Measurements from ENCODE around the gene RASSF4.

Gene RASSF4

DNA sequence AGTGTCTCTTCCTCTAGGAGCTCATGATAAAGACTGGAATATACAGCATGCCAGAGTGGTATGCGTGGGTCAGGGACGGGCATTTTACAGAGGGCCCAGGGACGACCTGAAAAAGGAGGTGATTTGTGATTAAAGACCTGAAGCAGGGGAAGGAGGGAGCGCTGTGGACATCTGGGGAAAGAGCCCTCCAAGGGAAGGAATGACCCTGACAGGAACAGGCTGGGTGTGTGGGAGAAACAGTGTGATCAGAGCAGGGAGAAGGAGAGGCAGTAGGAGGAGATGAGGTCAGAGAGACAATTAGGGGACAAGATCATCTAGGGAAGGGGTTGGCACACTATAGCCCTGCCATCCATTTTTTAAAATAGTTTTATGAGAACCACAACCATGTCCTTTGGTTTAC is 3.4 kb upstream of the RASSF4 start:
- in situ Hi-C loops (cut with HindIII; ENCODE audit: low pct_ligation_motif_present, low sequenced_read_pairs): no loop called here
- no peak overlapping the region for H3K4me3 ChIP-seq (ENCODE audit: low read depth, low read length)
- no peak overlapping the region for H3K27ac ChIP-seq
- DNase-seq: no peak
- no peaks in the 10 kb centered on the region for H3K36me3 ChIP-seq (replicated peaks)
- TF ChIP-seq, protein P1, sequence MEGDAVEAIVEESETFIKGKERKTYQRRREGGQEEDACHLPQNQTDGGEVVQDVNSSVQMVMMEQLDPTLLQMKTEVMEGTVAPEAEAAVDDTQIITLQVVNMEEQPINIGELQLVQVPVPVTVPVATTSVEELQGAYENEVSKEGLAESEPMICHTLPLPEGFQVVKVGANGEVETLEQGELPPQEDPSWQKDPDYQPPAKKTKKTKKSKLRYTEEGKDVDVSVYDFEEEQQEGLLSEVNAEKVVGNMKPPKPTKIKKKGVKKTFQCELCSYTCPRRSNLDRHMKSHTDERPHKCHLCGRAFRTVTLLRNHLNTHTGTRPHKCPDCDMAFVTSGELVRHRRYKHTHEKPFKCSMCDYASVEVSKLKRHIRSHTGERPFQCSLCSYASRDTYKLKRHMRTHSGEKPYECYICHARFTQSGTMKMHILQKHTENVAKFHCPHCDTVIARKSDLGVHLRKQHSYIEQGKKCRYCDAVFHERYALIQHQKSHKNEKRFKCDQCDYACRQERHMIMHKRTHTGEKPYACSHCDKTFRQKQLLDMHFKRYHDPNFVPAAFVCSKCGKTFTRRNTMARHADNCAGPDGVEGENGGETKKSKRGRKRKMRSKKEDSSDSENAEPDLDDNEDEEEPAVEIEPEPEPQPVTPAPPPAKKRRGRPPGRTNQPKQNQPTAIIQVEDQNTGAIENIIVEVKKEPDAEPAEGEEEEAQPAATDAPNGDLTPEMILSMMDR (IDR thresholded peaks at IDR 0.05; ENCODE audit: low read depth, low read length, missing control alignments): no peak
- H3K27me3 ChIP-seq (replicated peaks): no peaks in the 10 kb centered on the region

DNA sequence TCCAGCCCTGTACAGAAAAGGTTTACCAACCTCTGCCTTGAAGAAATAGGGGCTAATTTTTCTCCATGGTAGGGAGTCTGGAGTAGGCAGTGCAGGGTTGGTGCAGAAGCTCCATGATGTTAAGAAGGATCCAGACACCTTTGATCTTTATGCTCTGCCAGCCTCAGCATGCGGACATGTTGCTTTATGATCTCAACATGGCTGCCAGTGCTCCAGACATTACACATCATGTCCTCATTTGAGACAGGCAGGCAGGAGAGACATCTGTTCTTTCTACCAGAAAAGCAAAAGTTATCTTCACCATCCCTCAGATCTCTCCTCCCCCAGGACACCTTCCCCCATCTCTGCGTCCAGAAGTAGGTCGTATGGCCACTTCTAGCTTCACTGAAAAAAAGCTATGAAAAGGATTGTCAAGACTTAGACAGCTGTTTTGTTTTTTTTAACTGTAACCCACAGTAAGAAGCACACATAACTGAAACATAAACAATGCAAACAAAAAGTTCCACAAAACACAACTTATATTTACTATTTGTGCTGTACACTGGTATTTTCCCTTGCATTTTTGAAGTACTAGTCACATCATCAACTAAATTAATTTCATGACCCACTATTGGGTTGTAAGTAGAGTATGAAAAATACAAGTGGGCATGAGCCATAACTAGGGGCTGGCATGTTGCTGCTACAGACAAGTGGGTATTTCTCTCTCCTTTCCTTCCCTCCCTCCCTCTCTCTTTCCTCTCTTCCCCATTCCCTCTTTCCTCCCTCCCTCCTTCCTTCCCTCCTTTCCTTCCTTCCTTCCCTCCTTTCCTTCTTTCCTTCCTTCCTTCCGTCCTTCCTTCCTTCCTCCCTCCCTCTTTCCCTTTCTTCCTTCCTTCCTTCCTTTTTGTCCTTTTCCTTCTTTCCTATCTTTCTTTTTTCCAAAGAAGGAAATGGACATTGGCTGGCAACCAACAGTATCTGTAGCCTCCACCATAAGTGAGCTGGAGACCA is 2.6 kb upstream of the RASSF4 start:
- TF ChIP-seq, protein P1 (IDR thresholded peaks at IDR 0.05; ENCODE audit: low read depth, low read length, missing control alignments): no peak
- in situ Hi-C loops (cut with HindIII; ENCODE audit: low pct_ligation_motif_present, low sequenced_read_pairs): no loop called here
- Histone ChIP-seq H3K4me3 (ENCODE audit: low read depth, low read length) (no peak overlapping the region), H3K27me3 (replicated peaks) (no peaks in the 10 kb centered on the region), H3K36me3 (replicated peaks) (no peaks in the 10 kb centered on the region), H3K27ac (no peak overlapping the region)
- no peak for DNase-seq

DNA sequence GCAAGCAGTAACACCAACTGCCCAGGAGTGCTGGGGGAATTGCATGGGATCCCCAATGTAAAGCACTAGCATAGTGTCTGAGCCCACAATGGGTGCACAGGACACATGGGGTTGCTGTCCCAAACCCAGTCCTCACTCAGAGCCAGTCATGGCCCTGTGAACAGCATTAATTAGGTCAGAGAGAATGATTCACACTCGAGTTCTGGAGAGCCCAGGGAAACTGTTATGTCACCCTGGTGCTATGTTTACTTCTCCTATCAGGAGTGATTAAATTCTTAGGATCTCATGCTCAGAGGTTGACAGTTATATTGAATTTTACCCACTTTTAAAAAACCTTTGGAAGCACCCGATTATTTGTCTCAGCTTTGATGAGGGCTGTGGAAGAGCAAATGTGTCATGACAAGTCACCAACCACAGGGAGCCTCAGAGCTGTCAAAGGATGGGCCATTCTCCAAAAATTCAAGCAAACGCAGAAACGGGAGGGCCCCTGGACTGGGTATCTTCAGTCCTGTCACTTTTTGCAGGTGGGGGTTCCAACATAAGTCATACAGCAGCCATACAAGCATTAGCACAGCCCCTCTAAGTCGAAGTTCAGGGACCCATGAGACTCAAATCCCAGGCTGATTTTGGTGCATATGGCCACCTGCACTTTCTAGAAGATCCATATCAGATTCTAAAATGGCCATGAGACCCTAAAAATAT is 1.3 kb upstream of the RASSF4 start:
- Histone ChIP-seq H3K27ac (peak overlapping the region; percentile 78), H3K4me3 (ENCODE audit: low read depth, low read length) (peak overlapping the region; percentile 74), H3K36me3 (replicated peaks) (no peaks in the 10 kb centered on the region), H3K27me3 (replicated peaks) (no peaks in the 10 kb centered on the region)
- in situ Hi-C loops (cut with HindIII; ENCODE audit: low pct_ligation_motif_present, low sequenced_read_pairs): no loop called here
- DNase-seq: peak; percentile 78
- TF ChIP-seq, protein P1 (IDR thresholded peaks at IDR 0.05; ENCODE audit: low read depth, low read length, missing control alignments): no peak

DNA sequence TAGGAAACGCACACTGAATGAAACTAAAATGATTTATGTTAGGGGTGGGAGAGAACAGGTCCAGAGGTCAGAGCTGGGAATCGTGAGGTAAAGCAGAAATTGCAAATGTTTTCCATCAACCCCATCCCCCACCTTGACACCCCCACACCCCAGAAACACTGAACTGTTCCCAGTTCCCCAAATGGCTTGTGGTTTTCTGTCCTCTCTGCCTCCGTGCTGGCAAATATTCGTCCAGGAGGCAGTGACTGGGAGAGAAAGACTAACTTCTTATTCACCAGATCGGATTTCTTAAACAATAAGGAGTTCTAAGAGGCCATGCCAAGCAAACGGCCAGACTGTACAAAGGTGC is 730 bp upstream of the RASSF4 start:
- no peak for DNase-seq
- in situ Hi-C loops (cut with HindIII; ENCODE audit: low pct_ligation_motif_present, low sequenced_read_pairs): no loop called here
- TF ChIP-seq, protein P1 (IDR thresholded peaks at IDR 0.05; ENCODE audit: low read depth, low read length, missing control alignments): no peak
- Histone ChIP-seq H3K36me3 (replicated peaks) (no peaks in the 10 kb centered on the region), H3K27me3 (replicated peaks) (no peaks in the 10 kb centered on the region), H3K4me3 (ENCODE audit: low read depth, low read length) (peak overlapping the region; percentile 74), H3K27ac (peak overlapping the region; percentile 78)

DNA sequence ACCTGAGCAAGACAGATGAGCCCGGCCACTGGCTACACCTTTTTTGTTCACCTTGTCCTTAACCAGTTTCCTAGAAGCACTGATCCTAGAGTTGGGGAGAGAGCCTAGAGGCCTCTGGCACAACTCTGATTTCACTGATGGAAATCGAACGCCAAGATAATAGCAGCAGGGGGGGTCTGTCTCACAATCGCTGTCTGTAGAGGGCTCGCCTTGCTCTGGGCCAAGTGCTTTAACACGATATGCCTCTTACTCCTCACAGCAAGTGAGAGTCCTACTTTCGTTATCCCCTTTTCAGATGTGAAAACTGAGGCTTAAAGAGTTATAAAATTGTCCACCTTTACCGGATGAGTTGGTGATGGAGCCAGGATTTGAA is 472 bp downstream of the RASSF4 start:
- H3K4me3 ChIP-seq (ENCODE audit: low read depth, low read length): peak overlapping the region; percentile 74
- no peaks in the 10 kb centered on the region for H3K27me3 ChIP-seq (replicated peaks)
- TF ChIP-seq, protein P1 (IDR thresholded peaks at IDR 0.05; ENCODE audit: low read depth, low read length, missing control alignments): no peak
- no peaks in the 10 kb centered on the region for H3K36me3 ChIP-seq (replicated peaks)
- DNase-seq: no peak
- no peak overlapping the region for H3K27ac ChIP-seq
- in situ Hi-C loops (cut with HindIII; ENCODE audit: low pct_ligation_motif_present, low sequenced_read_pairs): no loop called here
